HL-60 (cell line): ENCODE data around the gene MAST3.

Experiments
- POLR2AphosphoS5 ChIP-seq: IDR thresholded peaks from 2 replicates; pipeline ENCODE4 v1.6.1; 2012; ENCODE audit warnings: low read depth
- SPI1 ChIP-seq: IDR thresholded peaks from 2 replicates; pipeline ENCODE4 v1.6.1; 2012; ENCODE audit warnings: low read depth, mild to moderate bottlenecking, borderline replicate concordance
- TF ChIP-seq, protein P1 (sequence below): IDR thresholded peaks from one replicate; pipeline ENCODE4 v1.5.1; 2011; ENCODE audit warnings: low read length, control low read depth, inconsistent platforms; ENCODE audit not compliant: insufficient read depth

DNA sequence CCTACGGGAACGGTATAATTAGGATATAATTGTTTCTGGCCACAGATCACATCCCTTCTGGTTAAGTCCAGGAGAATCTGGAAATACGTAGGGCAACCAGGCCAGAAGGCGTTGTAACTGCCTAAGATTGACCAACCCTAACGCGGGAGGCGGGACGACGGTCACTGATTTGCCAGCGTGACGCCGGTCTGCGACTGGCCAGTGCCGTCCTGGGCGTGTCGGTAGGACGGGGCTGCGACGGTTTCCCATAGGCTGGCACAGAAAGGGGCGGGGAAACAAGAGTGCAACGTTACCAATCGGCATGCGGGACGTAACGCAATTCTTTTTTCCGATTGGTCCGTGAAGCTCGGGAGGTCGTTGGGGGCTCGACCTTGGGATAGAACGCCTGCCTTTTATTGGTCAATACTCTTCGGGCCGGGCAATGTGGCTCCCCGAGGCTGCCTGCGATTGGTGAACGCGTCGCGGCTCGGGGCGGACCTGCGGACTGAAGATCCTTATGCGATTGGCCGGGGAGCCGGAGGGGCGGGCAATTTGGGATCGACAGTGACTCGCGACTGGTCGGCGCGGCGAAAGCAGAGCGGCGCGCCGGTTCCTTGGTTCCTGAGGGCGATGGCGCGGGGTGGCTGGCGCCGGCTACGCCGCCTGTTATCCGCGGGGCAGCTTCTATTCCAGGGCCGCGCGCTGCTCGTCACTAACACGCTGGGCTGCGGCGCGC lies 95.3 kb downstream of the MAST3 start, which contains the start of gene MPV17L2:
- TF ChIP-seq, protein P1, sequence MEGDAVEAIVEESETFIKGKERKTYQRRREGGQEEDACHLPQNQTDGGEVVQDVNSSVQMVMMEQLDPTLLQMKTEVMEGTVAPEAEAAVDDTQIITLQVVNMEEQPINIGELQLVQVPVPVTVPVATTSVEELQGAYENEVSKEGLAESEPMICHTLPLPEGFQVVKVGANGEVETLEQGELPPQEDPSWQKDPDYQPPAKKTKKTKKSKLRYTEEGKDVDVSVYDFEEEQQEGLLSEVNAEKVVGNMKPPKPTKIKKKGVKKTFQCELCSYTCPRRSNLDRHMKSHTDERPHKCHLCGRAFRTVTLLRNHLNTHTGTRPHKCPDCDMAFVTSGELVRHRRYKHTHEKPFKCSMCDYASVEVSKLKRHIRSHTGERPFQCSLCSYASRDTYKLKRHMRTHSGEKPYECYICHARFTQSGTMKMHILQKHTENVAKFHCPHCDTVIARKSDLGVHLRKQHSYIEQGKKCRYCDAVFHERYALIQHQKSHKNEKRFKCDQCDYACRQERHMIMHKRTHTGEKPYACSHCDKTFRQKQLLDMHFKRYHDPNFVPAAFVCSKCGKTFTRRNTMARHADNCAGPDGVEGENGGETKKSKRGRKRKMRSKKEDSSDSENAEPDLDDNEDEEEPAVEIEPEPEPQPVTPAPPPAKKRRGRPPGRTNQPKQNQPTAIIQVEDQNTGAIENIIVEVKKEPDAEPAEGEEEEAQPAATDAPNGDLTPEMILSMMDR, result no peak
- TF ChIP-seq POLR2AphosphoS5 (peak; percentile 11; the same call in 1 of the 2 replicates), SPI1 (no peak)
